ENCODE data around the gene ARHGEF37. TPM values are rescaled to one million over a fixed set of nuclear protein-coding genes. Genes with fewer than 3 reads are reported as not detected.

ARHGEF37 gene
- total and polyA plus RNA-seq, 7 experiments from 2014 or later = 0.43 to 1.8 (median 0.60) TPM; not detected in 1

GRCh38 chr5:149541893-149542292 lies 39.4 kb upstream of the ARHGEF37 start:
- DNase-seq (no peak), ATAC-seq (no peak)
- Histone ChIP-seq H3K36me3 (ENCODE audit: control insufficient read depth in 2 of 3, insufficient read depth in 3 of 3, low read length in 3 of 3) (peaks cover 0 to 16% (median 11%) of the 10 kb centered on the region in 3 experiments), H3K4me3 (ENCODE audit: low read length) (no peak overlapping the region), H3K4me1 (ENCODE audit: control insufficient read depth in 2 of 2, insufficient read depth in 2 of 2, low read length in 2 of 2) (peaks cover 31 to 34% of the 10 kb centered on the region in 2 donors), H3K27ac (ENCODE audit: low read depth, low read length) (no peak overlapping the region), H3K9me3 (ENCODE audit: control insufficient read depth in 2 of 3, low read length in 3 of 3) (no peaks in the 10 kb centered on the region), H3K27me3 (ENCODE audit: control insufficient read depth in 2 of 2, insufficient read depth in 2 of 2, low read length in 2 of 2) (no peaks in the 10 kb centered on the region)
- Mint-ChIP-seq H3K27me3 (no peaks in the 10 kb centered on the region), H3K4me1 (peaks cover 33 to 87% (median 71%) of the 10 kb centered on the region in 7 donors), H3K27ac (peak overlapping the region in 5 of 9 donors; percentile 25 to 60 (median 48)), H3K4me3 (peak overlapping the region in 8 of 10 donors; percentile 16 to 69 (median 60)), H3K9me3 (no peaks in the 10 kb centered on the region), H3K36me3 (peaks cover 0 to 44% (median 29%) of the 10 kb centered on the region in 5 donors)
- ChIA-PET POLR2A (interaction anchor here (2.9 kb wide), 1 partner anchor 9 kb away, joined by 12 read pairs; the partner anchor contains the start of gene CSNK1A1), CTCF (interaction anchor here (1.3 kb wide), 1 partner anchor 170 kb away, joined by 5 read pairs; no protein-coding TSS in a partner anchor)
- intact Hi-C loops (cut with micrococcal nuclease) = loop anchor here (10.0 kb wide), 1 partner anchor 47 kb away; no protein-coding TSS in a partner anchor

- ChIA-PET CTCF (no interaction called here), POLR2A (interaction anchor here (2.3 kb wide), 1 partner anchor 25 kb away, joined by 5 read pairs; no protein-coding TSS in a partner anchor)
- H3K36me3 Mint-ChIP-seq = peaks cover 0 to 44% (median 28%) of the 10 kb centered on the region in 5 donors
- ATAC-seq (no peak), DNase-seq (no peak)
- H3K9me3 Mint-ChIP-seq = no peaks in the 10 kb centered on the region
- intact Hi-C loops (cut with micrococcal nuclease) = loop anchor here (1.0 to 10.0 kb wide), 2 partner anchors 7 to 49 kb away; no protein-coding TSS in a partner anchor
- peak overlapping the region in 8 of 10 donors; percentile 19 to 97 (median 46) for H3K4me3 Mint-ChIP-seq
- H3K27me3 Mint-ChIP-seq = no peaks in the 10 kb centered on the region
- peaks cover 38 to 86% (median 75%) of the 10 kb centered on the region in 7 donors for H3K4me1 Mint-ChIP-seq
- Histone ChIP-seq H3K27ac (ENCODE audit: low read depth, low read length) (no peak overlapping the region), H3K9me3 (ENCODE audit: control insufficient read depth in 2 of 3, low read length in 3 of 3) (no peaks in the 10 kb centered on the region), H3K4me3 (ENCODE audit: low read length) (no peak overlapping the region), H3K4me1 (ENCODE audit: control insufficient read depth in 2 of 2, insufficient read depth in 2 of 2, low read length in 2 of 2) (peaks cover 40 to 47% of the 10 kb centered on the region in 2 donors), H3K27me3 (ENCODE audit: control insufficient read depth in 2 of 2, insufficient read depth in 2 of 2, low read length in 2 of 2) (no peaks in the 10 kb centered on the region), H3K36me3 (ENCODE audit: control insufficient read depth in 2 of 3, insufficient read depth in 3 of 3, low read length in 3 of 3) (peaks cover 0 to 15% (median 11%) of the 10 kb centered on the region in 3 experiments)
- peak overlapping the region in 7 of 9 donors; percentile 5 to 67 (median 14) for H3K27ac Mint-ChIP-seq
Observed at GRCh38 chr5:149543361-149544027, 37.8 kb upstream of the ARHGEF37 start.

- peak overlapping the region in 2 of 9 donors; percentile 15 to 28 for H3K27ac Mint-ChIP-seq
- ChIA-PET POLR2A (interaction anchor here (2.3 kb wide), 1 partner anchor 25 kb away, joined by 5 read pairs; no protein-coding TSS in a partner anchor), CTCF (interaction anchor here (0.8 kb wide), 1 partner anchor 110 kb away, joined by 3 read pairs; no protein-coding TSS in a partner anchor)
- H3K9me3 Mint-ChIP-seq = no peaks in the 10 kb centered on the region
- H3K27me3 Mint-ChIP-seq = no peaks in the 10 kb centered on the region
- peak overlapping the region in 7 of 10 donors; percentile 6 to 97 (median 32) for H3K4me3 Mint-ChIP-seq
- intact Hi-C loops (cut with micrococcal nuclease) = loop anchor here (1.0 to 10.0 kb wide), 2 partner anchors 8 to 49 kb away; no protein-coding TSS in a partner anchor
- Histone ChIP-seq H3K27ac (ENCODE audit: low read depth, low read length) (no peak overlapping the region), H3K4me3 (ENCODE audit: low read length) (no peak overlapping the region), H3K36me3 (ENCODE audit: control insufficient read depth in 2 of 3, insufficient read depth in 3 of 3, low read length in 3 of 3) (peaks cover 0 to 15% (median 11%) of the 10 kb centered on the region in 3 experiments), H3K9me3 (ENCODE audit: control insufficient read depth in 2 of 3, low read length in 3 of 3) (no peaks in the 10 kb centered on the region), H3K27me3 (ENCODE audit: control insufficient read depth in 2 of 2, insufficient read depth in 2 of 2, low read length in 2 of 2) (no peaks in the 10 kb centered on the region), H3K4me1 (ENCODE audit: control insufficient read depth in 2 of 2, insufficient read depth in 2 of 2, low read length in 2 of 2) (peaks cover 46 to 50% of the 10 kb centered on the region in 2 donors)
- peaks cover 2 to 44% (median 31%) of the 10 kb centered on the region in 5 donors for H3K36me3 Mint-ChIP-seq
- peaks cover 40 to 90% (median 78%) of the 10 kb centered on the region in 7 donors for H3K4me1 Mint-ChIP-seq
- DNase-seq (no peak), ATAC-seq (peak; percentile 71)
Observed at GRCh38 chr5:149544028-149544420, 37.3 kb upstream of the ARHGEF37 start.

- H3K9me3 Mint-ChIP-seq = no peaks in the 10 kb centered on the region
- ChIA-PET POLR2A (no interaction called here), CTCF (interaction anchor here (0.6 kb wide), 1 partner anchor 446 kb away, joined by 3 read pairs; no protein-coding TSS in a partner anchor)
- no peak for ATAC-seq
- intact Hi-C loops (cut with micrococcal nuclease) = loop anchor here (10.0 kb wide), 1 partner anchor 51 kb away; no protein-coding TSS in a partner anchor
- H3K27me3 ChIP-seq (ENCODE audit: control insufficient read depth in 2 of 2, insufficient read depth in 2 of 2, low read length in 2 of 2) = no peaks in the 10 kb centered on the region
- peak overlapping the region in 3 of 9 donors; percentile 36 to 69 (median 50) for H3K27ac Mint-ChIP-seq
- H3K27ac ChIP-seq (ENCODE audit: low read depth, low read length) = no peak overlapping the region
- peak overlapping the region in 7 of 10 donors; percentile 12 to 97 (median 48) for H3K4me3 Mint-ChIP-seq
- no peaks in the 10 kb centered on the region for H3K27me3 Mint-ChIP-seq
- DNase-seq = no peak
- peaks cover 0 to 15% (median 15%) of the 10 kb centered on the region in 3 experiments for H3K36me3 ChIP-seq (ENCODE audit: control insufficient read depth in 2 of 3, insufficient read depth in 3 of 3, low read length in 3 of 3)
- no peaks in the 10 kb centered on the region for H3K9me3 ChIP-seq (ENCODE audit: control insufficient read depth in 2 of 3, low read length in 3 of 3)
- H3K4me1 Mint-ChIP-seq = peaks cover 36 to 81% (median 70%) of the 10 kb centered on the region in 7 donors
- no peak overlapping the region for H3K4me3 ChIP-seq (ENCODE audit: low read length)
- H3K36me3 Mint-ChIP-seq = peaks cover 6 to 53% (median 40%) of the 10 kb centered on the region in 5 donors
- peaks cover 42 to 51% of the 10 kb centered on the region in 2 donors for H3K4me1 ChIP-seq (ENCODE audit: control insufficient read depth in 2 of 2, insufficient read depth in 2 of 2, low read length in 2 of 2)
Observed at GRCh38 chr5:149545327-149545726, 36.0 kb upstream of the ARHGEF37 start.

GRCh38 chr5:149546974-149547373 lies 34.3 kb upstream of the ARHGEF37 start:
- H3K27ac Mint-ChIP-seq = peak overlapping the region in 8 of 9 donors; percentile 15 to 79 (median 39)
- intact Hi-C loops (cut with micrococcal nuclease) = loop anchor here (10.0 kb wide), 1 partner anchor 52 kb away; no protein-coding TSS in a partner anchor
- H3K36me3 Mint-ChIP-seq = peaks cover 6 to 42% (median 35%) of the 10 kb centered on the region in 5 donors
- H3K27me3 Mint-ChIP-seq = peaks cover 0 to 5% (median 0%) of the 10 kb centered on the region in 5 donors
- Histone ChIP-seq H3K27ac (ENCODE audit: low read depth, low read length) (peak overlapping the region; percentile 42), H3K27me3 (ENCODE audit: control insufficient read depth in 2 of 2, insufficient read depth in 2 of 2, low read length in 2 of 2) (no peaks in the 10 kb centered on the region), H3K9me3 (ENCODE audit: control insufficient read depth in 2 of 3, low read length in 3 of 3) (no peaks in the 10 kb centered on the region), H3K4me3 (ENCODE audit: low read length) (no peak overlapping the region), H3K36me3 (ENCODE audit: control insufficient read depth in 2 of 3, insufficient read depth in 3 of 3, low read length in 3 of 3) (peaks cover 0 to 24% (median 15%) of the 10 kb centered on the region in 3 experiments), H3K4me1 (ENCODE audit: control insufficient read depth in 2 of 2, insufficient read depth in 2 of 2, low read length in 2 of 2) (peaks cover 37 to 46% of the 10 kb centered on the region in 2 donors)
- H3K4me1 Mint-ChIP-seq = peaks cover 31 to 74% (median 65%) of the 10 kb centered on the region in 7 donors
- DNase-seq (no peak), ATAC-seq (no peak)
- CTCF ChIA-PET = no interaction called here
- POLR2A ChIA-PET = interaction anchor here (0.7 to 4.4 kb wide), 4 partner anchors 15 to 238 kb away, joined by 3 to 17 read pairs (median 6); no protein-coding TSS in a partner anchor
- peak overlapping the region; percentile 26 to 99 (median 62) for H3K4me3 Mint-ChIP-seq
- H3K9me3 Mint-ChIP-seq = peaks cover 0 to 5% (median 0%) of the 10 kb centered on the region in 11 donors
